ENCODE data around the gene SLC5A2. TPM values are rescaled to one million over a fixed set of nuclear protein-coding genes. Genes with fewer than 3 reads are reported as not detected.

SLC5A2 gene
- total and polyA plus RNA-seq, 2 experiments from 2014 or later = 4.7 TPM; not detected in 1

DNA sequence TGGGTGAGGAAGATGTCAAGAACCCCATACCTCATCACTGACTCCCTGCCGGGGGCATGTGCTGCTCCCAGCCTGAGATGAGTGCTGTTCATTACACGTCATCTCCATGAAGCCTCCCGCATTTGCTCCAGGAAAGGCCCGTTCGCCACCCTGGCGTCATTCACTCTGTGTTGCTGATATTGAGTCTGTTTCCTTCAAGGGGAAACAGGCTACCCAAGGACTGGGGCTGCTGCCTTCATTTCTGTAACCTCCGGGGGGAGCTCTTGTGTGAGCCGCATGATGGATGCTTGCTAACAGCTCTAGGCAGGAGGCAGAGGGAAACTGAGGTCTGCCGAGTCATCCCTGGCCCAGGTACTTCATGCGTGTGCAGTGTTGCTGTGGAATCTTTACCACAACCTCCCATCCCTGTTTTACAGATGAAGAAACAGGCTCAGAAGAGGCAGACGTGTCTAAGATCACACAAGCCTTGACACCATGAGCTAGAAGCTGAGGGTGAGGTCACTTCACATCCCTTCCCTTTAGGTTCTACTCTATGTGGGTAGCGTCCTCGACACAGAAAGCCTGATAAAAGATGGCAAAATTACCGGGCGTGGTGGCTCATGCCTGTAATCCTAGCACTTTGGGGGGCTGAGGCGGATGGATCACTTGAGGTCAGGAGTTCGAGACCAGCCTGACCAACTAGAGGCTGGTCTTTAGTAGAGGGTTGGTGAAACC lies 27.2 kb upstream of the SLC5A2 start:
- H3F3A ChIP-seq (ENCODE audit: insufficient read depth) = peaks cover 42% of the 10 kb centered on the region
- in situ Hi-C loops (cut with MboI) = no loop called here
- 83% methylated on average over 17 of the region's 17 CpGs for WGBS, 2 experiments (ENCODE audit: low coverage in 1 of 2, low lambda C conversion rate in 2 of 2, missing lambda C conversion rate in 2 of 2)
- H3K9me2 ChIP-seq (ENCODE audit: insufficient read depth) = no peaks in the 10 kb centered on the region
- no peak overlapping the region for H3K9ac ChIP-seq
- no peak overlapping the region for H3K4me2 ChIP-seq (ENCODE audit: unreplicated experiment)
- no peaks in the 10 kb centered on the region for H4K20me1 ChIP-seq (ENCODE audit: insufficient read depth)
- no peaks in the 10 kb centered on the region for H3K9me3 ChIP-seq (ENCODE audit: low read depth)
- peaks cover 53% of the 10 kb centered on the region for H3K79me2 ChIP-seq (ENCODE audit: insufficient read depth)
- H3K36me3 ChIP-seq (ENCODE audit: low read depth) = no peaks in the 10 kb centered on the region
- no peak overlapping the region for H3K27ac ChIP-seq
- H2AFZ ChIP-seq = no peak overlapping the region
- no peak for DNase-seq
- no peak overlapping the region for H3K4me3 ChIP-seq
- TF ChIP-seq EZH2phosphoT487 (IDR thresholded peaks at IDR 0.05; ENCODE audit: insufficient read depth, low read depth) (no peak), EZH2 (IDR thresholded peaks at IDR 0.05; ENCODE audit: insufficient read depth, poor library complexity, severe bottlenecking) (no peak)
- peaks cover 63% of the 10 kb centered on the region for H3K4me1 ChIP-seq (ENCODE audit: insufficient read depth)
- H3K27me3 ChIP-seq (replicated peaks; ENCODE audit: insufficient read depth) = no peaks in the 10 kb centered on the region

GRCh38 chr16:31456988-31457360 lies 25.9 kb upstream of the SLC5A2 start:
- H3K4me1 ChIP-seq (ENCODE audit: insufficient read depth) = peaks cover 54% of the 10 kb centered on the region

GRCh38 chr16:31458073-31458843 lies 24.7 kb upstream of the SLC5A2 start:
- no peak for TF ChIP-seq EZH2phosphoT487 (IDR thresholded peaks at IDR 0.05; ENCODE audit: insufficient read depth, low read depth)
- no peak for TF ChIP-seq EZH2 (IDR thresholded peaks at IDR 0.05; ENCODE audit: insufficient read depth, poor library complexity, severe bottlenecking)

More at GRCh38 chr16:31456988-31457360, 25.9 kb upstream of the SLC5A2 start:
- in situ Hi-C loops (cut with MboI) = no loop called here
- H4K20me1 ChIP-seq (ENCODE audit: insufficient read depth) = no peaks in the 10 kb centered on the region
- peak overlapping the region; percentile 95 for H3K4me2 ChIP-seq (ENCODE audit: unreplicated experiment)
- peaks cover 55% of the 10 kb centered on the region for H3K79me2 ChIP-seq (ENCODE audit: insufficient read depth)
- no peaks in the 10 kb centered on the region for H3K27me3 ChIP-seq (replicated peaks; ENCODE audit: insufficient read depth)
- no peak overlapping the region for H2AFZ ChIP-seq
- H3K4me3 ChIP-seq = peak overlapping the region; percentile 99
- WGBS, 2 experiments (ENCODE audit: low coverage in 1 of 2, low lambda C conversion rate in 2 of 2, missing lambda C conversion rate in 2 of 2) = 67 to 78% methylated on average over 8 of the region's 8 CpGs
- H3K27ac ChIP-seq = no peak overlapping the region
- TF ChIP-seq EZH2 (IDR thresholded peaks at IDR 0.05; ENCODE audit: insufficient read depth, poor library complexity, severe bottlenecking) (no peak), EZH2phosphoT487 (IDR thresholded peaks at IDR 0.05; ENCODE audit: insufficient read depth, low read depth) (no peak)
- H3K36me3 ChIP-seq (ENCODE audit: low read depth) = no peaks in the 10 kb centered on the region
- H3K9me3 ChIP-seq (ENCODE audit: low read depth) = no peaks in the 10 kb centered on the region
- no peaks in the 10 kb centered on the region for H3K9me2 ChIP-seq (ENCODE audit: insufficient read depth)
- H3K9ac ChIP-seq = peak overlapping the region; percentile 87; the same call in 1 of the 2 replicates
- H3F3A ChIP-seq (ENCODE audit: insufficient read depth) = peaks cover 44% of the 10 kb centered on the region
- peak; percentile 29 for DNase-seq

GRCh38 chr16:31458844-31459686 lies 23.9 kb upstream of the SLC5A2 start, which contains the start of gene ARMC5:
TSS of gene ARMC5 (plus strand) at chr16:31459501. CDS start at chr16:31459525, 24 bp downstream.
- H2AFZ ChIP-seq = peak within 1 kb of the TSS; percentile 86
- no peaks in the 10 kb centered on the region for H3K36me3 ChIP-seq (ENCODE audit: low read depth)
- WGBS, 2 experiments (ENCODE audit: low coverage in 1 of 2, low lambda C conversion rate in 2 of 2, missing lambda C conversion rate in 2 of 2) = 0 to 2% methylated on average over 61 to 79 of the region's 91 CpGs
- peaks cover 35% of the 10 kb centered on the region for H3K4me1 ChIP-seq (ENCODE audit: insufficient read depth)
- H3K9ac ChIP-seq = peak within 1 kb of the TSS; percentile 87
- peak within 1 kb of the TSS; percentile 95 for H3K4me2 ChIP-seq (ENCODE audit: unreplicated experiment)
- no peaks in the 10 kb centered on the region for H3K27me3 ChIP-seq (replicated peaks; ENCODE audit: insufficient read depth)
- H3K9me3 ChIP-seq (ENCODE audit: low read depth) = no peaks in the 10 kb centered on the region
- peak within 1 kb of the TSS; percentile 99 for H3K4me3 ChIP-seq
- H3F3A ChIP-seq (ENCODE audit: insufficient read depth) = peaks cover 27% of the 10 kb centered on the region
- H3K27ac ChIP-seq = peak within 1 kb of the TSS; percentile 90
- TF ChIP-seq EZH2phosphoT487 (IDR thresholded peaks at IDR 0.05; ENCODE audit: insufficient read depth, low read depth) = no peak
- no peak for TF ChIP-seq EZH2 (IDR thresholded peaks at IDR 0.05; ENCODE audit: insufficient read depth, poor library complexity, severe bottlenecking)
- H4K20me1 ChIP-seq (ENCODE audit: insufficient read depth) = no peaks in the 10 kb centered on the region
- in situ Hi-C loops (cut with MboI) = no loop called here
- peak; percentile 100 for DNase-seq
- peaks cover 57% of the 10 kb centered on the region for H3K79me2 ChIP-seq (ENCODE audit: insufficient read depth)
- no peaks in the 10 kb centered on the region for H3K9me2 ChIP-seq (ENCODE audit: insufficient read depth)

More at GRCh38 chr16:31458073-31458843, 24.7 kb upstream of the SLC5A2 start:
- peak; percentile 67 for DNase-seq
- Histone ChIP-seq H3K4me3 (peak overlapping the region; percentile 99), H2AFZ (peak overlapping the region; percentile 86), H3K79me2 (ENCODE audit: insufficient read depth) (peaks cover 57% of the 10 kb centered on the region), H3K36me3 (ENCODE audit: low read depth) (no peaks in the 10 kb centered on the region), H4K20me1 (ENCODE audit: insufficient read depth) (no peaks in the 10 kb centered on the region), H3F3A (ENCODE audit: insufficient read depth) (peaks cover 32% of the 10 kb centered on the region), H3K4me2 (ENCODE audit: unreplicated experiment) (peak overlapping the region; percentile 95), H3K9ac (peak overlapping the region; percentile 87), H3K4me1 (ENCODE audit: insufficient read depth) (peaks cover 43% of the 10 kb centered on the region), H3K9me3 (ENCODE audit: low read depth) (no peaks in the 10 kb centered on the region), H3K27ac (peak overlapping the region; percentile 90), H3K9me2 (ENCODE audit: insufficient read depth) (no peaks in the 10 kb centered on the region), H3K27me3 (replicated peaks; ENCODE audit: insufficient read depth) (no peaks in the 10 kb centered on the region)
- 2% methylated on average over 28 to 41 of the region's 42 CpGs for WGBS, 2 experiments (ENCODE audit: low coverage in 1 of 2, low lambda C conversion rate in 2 of 2, missing lambda C conversion rate in 2 of 2)
- in situ Hi-C loops (cut with MboI) = no loop called here

Data from GM23248 (cell line).